Middle frontal gyrus (tissue), 1 donor: Measurements from ENCODE around the gene RAD1.

Experiments used
- DNase-seq: peaks from one replicate; pipeline ENCODE4 v3.0.0-alpha.2; 2015; ENCODE audit warnings: low spot score; ENCODE audit errors: extremely low spot score

The RAD1 gene

DNA sequence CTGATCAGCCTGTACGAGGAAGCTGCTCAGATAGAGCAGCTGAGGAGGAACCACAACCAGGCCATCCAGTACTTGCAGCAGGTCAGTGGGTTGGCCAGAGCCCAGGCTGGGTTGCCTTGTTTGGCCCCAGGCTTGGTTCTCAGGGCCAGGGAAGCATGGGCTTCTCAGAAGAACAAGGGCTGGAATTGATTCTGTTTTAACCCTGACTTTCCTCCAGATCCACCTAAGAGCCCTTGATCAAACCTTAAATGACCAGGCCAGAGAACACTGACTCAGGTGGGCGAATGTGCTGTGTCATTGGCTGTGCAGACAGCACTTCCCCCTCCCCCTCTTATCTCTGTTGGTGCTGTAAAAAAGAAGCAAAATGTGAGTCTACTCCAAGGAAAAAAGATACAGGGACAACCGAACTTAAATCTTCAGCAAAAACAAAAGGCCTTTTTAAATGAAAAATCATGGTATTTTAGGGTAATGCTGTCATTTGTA, 48.3 kb downstream of the RAD1 start:
- no peak for DNase-seq

DNA sequence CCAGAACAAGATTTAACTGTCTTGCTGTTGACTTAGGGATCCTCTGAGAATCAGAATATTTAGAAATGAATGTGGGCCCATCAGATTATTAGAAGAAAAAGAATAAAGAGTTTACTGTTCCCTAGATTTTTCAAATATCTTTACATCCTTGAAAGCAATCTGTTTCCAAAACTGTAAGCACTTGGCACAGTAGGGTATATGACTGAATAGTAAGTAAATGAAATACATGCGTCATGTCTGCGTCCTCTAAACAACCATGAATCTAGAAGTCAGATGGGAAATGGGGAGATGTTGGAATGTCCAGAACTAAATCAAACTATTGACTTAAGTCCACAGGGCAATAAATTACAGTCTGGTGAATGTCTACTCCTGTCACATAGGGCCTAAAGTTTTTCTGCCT, 50.2 kb downstream of the RAD1 start:
- no peak for DNase-seq

DNA sequence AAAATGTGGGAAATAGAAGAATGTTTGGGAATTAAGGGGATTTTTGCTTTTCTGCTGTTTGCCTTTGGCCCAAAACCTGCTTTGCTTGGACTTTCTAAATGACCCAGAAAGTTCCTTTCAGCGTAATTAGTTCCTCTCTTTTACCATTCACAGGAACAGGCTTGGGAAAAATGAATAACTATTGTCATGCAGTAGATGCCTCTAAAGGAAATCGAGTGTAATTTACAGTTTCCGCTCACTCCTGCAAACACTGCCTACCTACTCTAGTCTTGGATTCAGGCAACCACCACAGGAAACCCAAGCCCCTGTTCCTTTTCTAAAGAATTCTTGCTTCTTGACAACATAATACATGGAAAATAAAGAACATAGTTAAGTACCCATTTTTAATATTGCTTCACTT, 51.4 kb downstream of the RAD1 start:
- no peak for DNase-seq

DNA sequence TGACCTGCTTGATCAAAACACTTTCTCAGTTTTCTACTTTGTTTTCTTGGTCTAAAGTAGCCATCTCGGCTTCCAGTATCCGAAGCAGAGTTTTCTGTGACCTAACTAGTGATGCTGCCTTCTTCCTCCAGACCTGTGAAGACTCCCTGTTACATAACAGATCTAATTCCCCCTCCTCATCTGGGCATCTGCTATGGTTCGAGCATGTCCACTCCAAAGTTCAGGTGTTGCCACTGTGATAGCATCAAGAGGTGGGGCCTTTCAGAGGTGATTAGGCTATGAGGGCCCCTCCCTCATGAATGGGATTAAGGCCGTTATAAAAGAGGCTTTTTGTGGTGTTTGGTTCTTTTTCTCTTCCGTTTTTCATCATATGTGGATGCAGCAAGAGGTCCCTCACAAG, 56.1 kb downstream of the RAD1 start:
- no peak for DNase-seq

DNA sequence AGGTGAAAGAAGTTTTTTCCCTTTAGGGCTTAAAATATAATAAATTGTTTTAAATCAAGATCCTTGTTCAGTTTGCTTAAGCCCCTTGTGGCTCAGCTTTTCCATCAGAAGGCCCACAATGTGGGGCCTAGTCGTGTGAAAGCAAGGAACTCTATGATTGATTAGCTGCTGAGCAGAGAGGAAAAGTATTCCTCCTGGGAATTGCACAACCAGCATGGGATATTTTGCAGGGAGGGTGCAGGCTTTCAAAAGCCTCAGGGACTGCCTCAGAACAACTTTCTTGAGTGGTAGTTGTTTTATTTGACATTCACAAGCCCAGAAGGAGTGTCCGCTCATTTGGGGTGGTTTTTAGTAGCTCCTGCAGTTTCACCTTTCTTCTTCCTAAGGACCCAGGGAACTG, 56.5 kb downstream of the RAD1 start:
- no peak for DNase-seq

DNA sequence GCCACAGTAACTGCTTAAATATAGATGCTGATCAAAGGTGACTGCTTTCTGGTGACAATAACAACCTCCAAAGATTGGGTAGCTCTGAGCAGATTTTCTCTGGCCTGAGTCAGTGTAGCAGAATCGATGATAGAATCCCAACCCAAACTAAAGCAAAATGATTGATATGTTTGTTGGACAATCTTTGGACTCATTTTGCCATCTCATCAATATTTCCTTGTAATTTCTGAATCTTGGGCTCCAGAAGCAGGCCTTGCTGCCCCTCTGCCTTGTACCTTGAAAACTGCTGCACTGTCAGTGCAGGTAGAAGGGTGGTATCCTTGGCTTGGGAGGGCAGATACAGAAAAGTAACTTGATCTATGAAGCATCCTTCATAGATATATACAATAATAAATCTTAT, 57.4 kb downstream of the RAD1 start:
- DNase-seq, result no peak

DNA sequence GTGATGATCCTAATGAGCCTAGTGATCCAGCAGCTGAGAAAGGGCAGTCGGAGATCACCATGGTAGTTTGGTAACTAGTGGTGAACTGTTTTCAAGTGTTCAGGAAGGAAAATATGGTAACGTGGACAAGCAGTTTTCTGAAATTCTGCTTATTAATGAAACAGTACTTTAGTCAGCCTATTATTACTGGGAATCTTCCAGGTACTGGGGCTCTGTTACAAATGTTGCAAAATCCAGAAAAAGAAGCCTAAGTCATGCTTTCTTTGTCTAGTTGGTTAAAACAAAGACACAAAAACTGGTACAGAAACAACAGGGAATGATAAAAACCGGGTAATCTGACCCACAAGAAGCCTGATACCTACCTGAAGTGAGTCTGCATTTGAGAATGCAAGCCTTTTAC, 58.1 kb downstream of the RAD1 start:
- no peak for DNase-seq
